Measurements from ENCODE around the gene ZNF732.

GRCh38 chr4:243426-243825 lies 61.8 kb downstream of the ZNF732 start:
- TF ChIP-seq POLR2A (IDR thresholded peaks at IDR 0.05; ENCODE audit: low read depth, low read length), result no peak
- no peak for TF ChIP-seq TAF1 (IDR thresholded peaks at IDR 0.05; ENCODE audit: borderline replicate concordance, low read depth, low read length)
- TF ChIP-seq POLR2AphosphoS5 (IDR thresholded peaks at IDR 0.05; ENCODE audit: low read depth, low read length), result no peak
